HG03159 (cell line): Measurements from ENCODE around the gene GPR142.

Experiments used
- ATAC-seq: cut with Tn5 transposase; IDR thresholded peaks from one replicate; pipeline ENCODE4 v1.9.1; 2021; ENCODE audit warnings: mild to moderate bottlenecking, moderate library complexity; ENCODE audit not compliant: unreplicated experiment

GPR142 gene

GRCh38 chr17:74343526-74344284 is 23.6 kb upstream of the GPR142 start:
- ATAC-seq, result no peak

GRCh38 chr17:74344658-74345057 is 22.6 kb upstream of the GPR142 start:
- no peak for ATAC-seq

GRCh38 chr17:74345433-74346241 is 21.7 kb upstream of the GPR142 start:
- ATAC-seq, result no peak

GRCh38 chr17:74347646-74348045 is 19.7 kb upstream of the GPR142 start:
- no peak for ATAC-seq

- no peak for ATAC-seq
These were observed 18.2 kb upstream of the GPR142 start for GRCh38 chr17:74349120-74349519.

GRCh38 chr17:74350486-74350885 is 16.8 kb upstream of the GPR142 start:
- no peak for ATAC-seq

GRCh38 chr17:74351552-74352210 is 15.6 kb upstream of the GPR142 start:
- ATAC-seq, result no peak

- ATAC-seq, result no peak
These were observed 13.8 kb upstream of the GPR142 start for GRCh38 chr17:74353446-74354060.

GRCh38 chr17:74354123-74354522 is 13.2 kb upstream of the GPR142 start:
- no peak for ATAC-seq

- ATAC-seq, result no peak
These were observed 12.7 kb upstream of the GPR142 start for GRCh38 chr17:74354561-74354960.

- no peak for ATAC-seq
These were observed 12.2 kb upstream of the GPR142 start for GRCh38 chr17:74355065-74355464.

GRCh38 chr17:74356646-74357465 is 10.4 kb upstream of the GPR142 start:
- ATAC-seq, result no peak

- ATAC-seq, result no peak
These were observed 9.9 kb upstream of the GPR142 start for GRCh38 chr17:74357466-74357809.

GRCh38 chr17:74358697-74359096 is 8.6 kb upstream of the GPR142 start:
- ATAC-seq, result no peak

- no peak for ATAC-seq
These were observed 7.4 kb upstream of the GPR142 start for GRCh38 chr17:74359916-74360315.

- ATAC-seq, result no peak
These were observed 6.4 kb upstream of the GPR142 start for GRCh38 chr17:74360899-74361229.

GRCh38 chr17:74361230-74362068 is 5.9 kb upstream of the GPR142 start, which contains the start of gene BTBD17:
Gene BTBD17 (minus strand): TSS chr17:74361868. CDS start chr17:74361819, 49 bp downstream.
- ATAC-seq, result no peak

GRCh38 chr17:74362069-74362405 is 5.3 kb upstream of the GPR142 start:
- no peak for ATAC-seq

- ATAC-seq, result no peak
These were observed 4.4 kb upstream of the GPR142 start for GRCh38 chr17:74362810-74363498.
